ENCODE data around the gene SIL1.
"Not testable (repeated sequence)": the region's sequence is repeated elsewhere in the genome, so short reads cannot be mapped to it uniquely, and the experiment has no call there.

SIL1 gene

GRCh38 chr5:139105621-139106071 is 92.5 kb downstream of the SIL1 start:
- DNase-seq (ENCODE audit: low spot score), result peak; percentile 25

GRCh38 chr5:139104577-139105276 is 93.4 kb downstream of the SIL1 start:
- DNase-seq (ENCODE audit: low spot score), result peak; percentile 98

- DNase-seq (ENCODE audit: low spot score), result no peak
These were observed 94.4 kb downstream of the SIL1 start for GRCh38 chr5:139103762-139104161.

GRCh38 chr5:139100825-139101224 is 97.3 kb downstream of the SIL1 start:
- DNase-seq (ENCODE audit: low spot score), result peak; percentile 29

- DNase-seq (ENCODE audit: low spot score), result no peak
These were observed 103.7 kb downstream of the SIL1 start for GRCh38 chr5:139094154-139095131.

GRCh38 chr5:139092741-139093343 is 105.3 kb downstream of the SIL1 start:
- DNase-seq (ENCODE audit: low spot score), result no peak

GRCh38 chr5:139091439-139092156 is 106.6 kb downstream of the SIL1 start:
- no peak for DNase-seq (ENCODE audit: low spot score)

- DNase-seq (ENCODE audit: low spot score), result no peak
These were observed 107.6 kb downstream of the SIL1 start for GRCh38 chr5:139090581-139090980.

GRCh38 chr5:139088024-139088423 is 110.1 kb downstream of the SIL1 start:
- no peak for DNase-seq (ENCODE audit: low spot score)

GRCh38 chr5:139082813-139083498 is 115.2 kb downstream of the SIL1 start:
- no peak for DNase-seq (ENCODE audit: low spot score)

GRCh38 chr5:139079991-139080610 is 118.1 kb downstream of the SIL1 start:
- no peak for DNase-seq (ENCODE audit: low spot score)

GRCh38 chr5:139079225-139079990 is 118.8 kb downstream of the SIL1 start:
- DNase-seq (ENCODE audit: low spot score), result no peak

- no peak for DNase-seq (ENCODE audit: low spot score)
These were observed 119.8 kb downstream of the SIL1 start for GRCh38 chr5:139078345-139078744.

GRCh38 chr5:139077899-139078298 is 120.3 kb downstream of the SIL1 start:
- no peak for DNase-seq (ENCODE audit: low spot score)

- no peak for DNase-seq (ENCODE audit: low spot score)
These were observed 122.1 kb downstream of the SIL1 start for GRCh38 chr5:139076111-139076510.

GRCh38 chr5:139075066-139076050 is 122.8 kb downstream of the SIL1 start:
- peak; percentile 59 for DNase-seq (ENCODE audit: low spot score)

GRCh38 chr5:139073956-139074355 is 124.2 kb downstream of the SIL1 start:
- not testable (repeated sequence) for DNase-seq (ENCODE audit: low spot score)

GRCh38 chr5:139068494-139069151 is 129.5 kb downstream of the SIL1 start:
- DNase-seq (ENCODE audit: low spot score), result no peak

Measured in AG20443 (cell line).